Suprapubic skin (tissue), 4 donors: ENCODE results near the gene CXXC5. TPM values are rescaled to one million over a fixed set of nuclear protein-coding genes. Genes with fewer than 3 reads are reported as not detected.
A peak's percentile ranks its signal among the peaks of the same experiment; 100 is the strongest.

Source experiments
- DNase-seq, 2 donors: peaks; one replicate each; pipeline ENCODE4 v3.0.0-alpha.2; 2019; ENCODE audit warnings: low spot score in 2 of 2
- H3K27ac ChIP-seq: fragments of 200-600 bp; sonication (generic); one replicate; pipeline ENCODE4 v1.5.1; 2019
- H3K27me3 ChIP-seq: fragments of 200-600 bp; sonication (generic); one replicate; pipeline ENCODE4 v1.5.1; 2019
- H3K36me3 ChIP-seq: fragments of 200-600 bp; sonication (generic); one replicate; pipeline ENCODE4 v1.5.1; 2019
- H3K4me1 ChIP-seq: fragments of 200-600 bp; sonication (generic); one replicate; pipeline ENCODE4 v1.5.1; 2019
- H3K4me3 ChIP-seq: fragments of 200-600 bp; sonication (generic); one replicate; pipeline ENCODE4 v1.5.1; 2019; ENCODE audit warnings: mild to moderate bottlenecking
- H3K9me3 ChIP-seq: fragments of 200-600 bp; sonication (generic); one replicate; pipeline ENCODE4 v1.5.1; 2019
- CTCF ChIP-seq, 2 donors: fragments of 200-600 bp in 1 of 2; fragments of 450-650 bp in 1 of 2; sonication (generic) in 1 of 2; IDR thresholded peaks; one replicate each; pipeline ENCODE4 v1.5.1; 2016 to 2019; ENCODE audit warnings: antibody characterized with exemption in 2 of 2, mild to moderate bottlenecking in 1 of 2, moderate library complexity in 1 of 2
- EP300 ChIP-seq: sonication (generic); formaldehyde crosslinking; IDR thresholded peaks from one replicate; pipeline ENCODE4 v1.6.1; 2017; ENCODE audit warnings: antibody characterized with exemption
- POLR2A ChIP-seq, 2 donors: fragments of 450-650 bp; IDR thresholded peaks; one replicate each; pipeline ENCODE4 v1.6.1; 2017; ENCODE audit warnings: antibody characterized with exemption in 2 of 2, mild to moderate bottlenecking in 2 of 2, moderate library complexity in 2 of 2
- POLR2AphosphoS5 ChIP-seq, 3 donors: sonication (generic); formaldehyde crosslinking; IDR thresholded peaks; one replicate each; pipeline ENCODE4 v1.6.1; 2017; ENCODE audit warnings: antibody characterized with exemption in 3 of 3
- WGBS: methylation state at CpG from one replicate; pipeline ENCODE4 v1.1.5; 2018; 5-methylcytosine and 5-hydroxymethylcytosine counted together
- total RNA-seq, 4 donors: library from RNA; depleted of rRNA; stranded (reverse); fragments of >200 nt; gene quantifications; one replicate each; pipeline ENCODE4 v1.1.0, GENCODE V29; 2016

The CXXC5 gene
- total RNA-seq, 4 donors from 2014 or later, result 21.8 to 40.6 (median 30.1) TPM

- Histone ChIP-seq H3K36me3 (no peaks in the 10 kb centered on the region), H3K27me3 (no peaks in the 10 kb centered on the region), H3K27ac (peak overlapping the region; percentile 91), H3K4me1 (peaks cover 81% of the 10 kb centered on the region), H3K4me3 (peak overlapping the region; percentile 64), H3K9me3 (no peaks in the 10 kb centered on the region)
- no peak for DNase-seq
- TF ChIP-seq POLR2A (IDR thresholded peaks at IDR 0.05) (peak; percentile 10 to 24), CTCF (IDR thresholded peaks at IDR 0.05) (no peak), EP300 (no peak)
- 6% methylated on average over 7 of the region's 55 CpGs for WGBS
These were observed 20.1 kb downstream of the CXXC5 start for GRCh38 chr5:139668064-139668880.

- TF ChIP-seq POLR2A (IDR thresholded peaks at IDR 0.05), result no peak
- no peak for TF ChIP-seq POLR2AphosphoS5 (IDR thresholded peaks at IDR 0.05)
- no peak for TF ChIP-seq EP300
- no peak for TF ChIP-seq CTCF (IDR thresholded peaks at IDR 0.05)
- Histone ChIP-seq H3K9me3 (no peaks in the 10 kb centered on the region), H3K4me3 (peak overlapping the region; percentile 64), H3K27me3 (no peaks in the 10 kb centered on the region), H3K27ac (peak overlapping the region; percentile 91), H3K36me3 (no peaks in the 10 kb centered on the region), H3K4me1 (peaks cover 80% of the 10 kb centered on the region)
- WGBS, result 78% methylated on average over 14 of the region's 18 CpGs
- DNase-seq, result no peak
These were observed 20.9 kb downstream of the CXXC5 start for GRCh38 chr5:139668924-139669661.

GRCh38 chr5:139669662-139670368, 21.7 kb downstream of the CXXC5 start:
- TF ChIP-seq CTCF (IDR thresholded peaks at IDR 0.05), result no peak
- TF ChIP-seq POLR2AphosphoS5 (IDR thresholded peaks at IDR 0.05), result no peak
- no peak for TF ChIP-seq POLR2A (IDR thresholded peaks at IDR 0.05)
- DNase-seq, result no peak
- 66% methylated on average over 20 of the region's 23 CpGs for WGBS
- Histone ChIP-seq H3K27me3 (no peaks in the 10 kb centered on the region), H3K4me1 (peaks cover 73% of the 10 kb centered on the region), H3K4me3 (no peak overlapping the region), H3K9me3 (no peaks in the 10 kb centered on the region), H3K36me3 (no peaks in the 10 kb centered on the region), H3K27ac (peak overlapping the region; percentile 5)

- WGBS, result 83% methylated on average over 15 of the region's 16 CpGs
- Histone ChIP-seq H3K27ac (peak overlapping the region; percentile 5), H3K4me1 (peaks cover 66% of the 10 kb centered on the region), H3K4me3 (no peak overlapping the region), H3K36me3 (no peaks in the 10 kb centered on the region), H3K9me3 (no peaks in the 10 kb centered on the region), H3K27me3 (no peaks in the 10 kb centered on the region)
- DNase-seq, result no peak
- TF ChIP-seq POLR2AphosphoS5 (IDR thresholded peaks at IDR 0.05), result no peak
- TF ChIP-seq EP300, result no peak
- TF ChIP-seq POLR2A (IDR thresholded peaks at IDR 0.05), result no peak
- no peak for TF ChIP-seq CTCF (IDR thresholded peaks at IDR 0.05)
These were observed 22.4 kb downstream of the CXXC5 start for GRCh38 chr5:139670369-139671095.
